HFF-Myc (cell line): ENCODE results near the gene EYA2.

Source experiments
- DNase-seq: peaks from one replicate; pipeline ENCODE4 v3.0.0-alpha.2; 2011; ENCODE audit warnings: low read depth; ENCODE audit errors: extremely low read depth
- H3K4me3 ChIP-seq: replicated peaks from 2 replicates; pipeline ENCODE4 v1.5.1; 2011; ENCODE audit warnings: low read depth, mild to moderate bottlenecking, control low read depth, low read length
- CTCF ChIP-seq: IDR thresholded peaks from 2 replicates; pipeline ENCODE4 v1.5.1; 2012; ENCODE audit warnings: mild to moderate bottlenecking, low read depth, low read length, control low read depth; ENCODE audit errors: missing control alignments

EYA2 gene

GRCh38 chr20:46998477-46999240, 104.0 kb downstream of the EYA2 start:
- H3K4me3 ChIP-seq = no peak overlapping the region
- TF ChIP-seq CTCF = no peak
- DNase-seq = no peak

- no peak for DNase-seq
- TF ChIP-seq CTCF = no peak
- no peak overlapping the region for H3K4me3 ChIP-seq
These were observed 105.3 kb downstream of the EYA2 start for GRCh38 chr20:46999801-47000465.

GRCh38 chr20:47003223-47003622, 108.6 kb downstream of the EYA2 start:
- TF ChIP-seq CTCF = no peak
- no peak overlapping the region for H3K4me3 ChIP-seq
- no peak for DNase-seq

- no peak for DNase-seq
- TF ChIP-seq CTCF = no peak
These were observed 109.5 kb downstream of the EYA2 start for GRCh38 chr20:47004179-47004578.

GRCh38 chr20:47007826-47008655, 113.4 kb downstream of the EYA2 start:
- DNase-seq = no peak
- no peak for TF ChIP-seq CTCF
- no peak overlapping the region for H3K4me3 ChIP-seq

More at GRCh38 chr20:47004179-47004578, 109.5 kb downstream of the EYA2 start:
- H3K4me3 ChIP-seq = no peak overlapping the region

- DNase-seq = no peak
- no peak for TF ChIP-seq CTCF
- H3K4me3 ChIP-seq = no peak overlapping the region
These were observed 114.3 kb downstream of the EYA2 start for GRCh38 chr20:47008842-47009518.
